ENCODE data around the gene PEF1. TPM values are rescaled to one million over a fixed set of nuclear protein-coding genes. Genes with fewer than 3 reads are reported as not detected.
A peak's percentile ranks its signal among the peaks of the same experiment; 100 is the strongest.

The PEF1 gene
- total RNA-seq, 1 experiment from 2014 or later = 88.4 TPM

DNA sequence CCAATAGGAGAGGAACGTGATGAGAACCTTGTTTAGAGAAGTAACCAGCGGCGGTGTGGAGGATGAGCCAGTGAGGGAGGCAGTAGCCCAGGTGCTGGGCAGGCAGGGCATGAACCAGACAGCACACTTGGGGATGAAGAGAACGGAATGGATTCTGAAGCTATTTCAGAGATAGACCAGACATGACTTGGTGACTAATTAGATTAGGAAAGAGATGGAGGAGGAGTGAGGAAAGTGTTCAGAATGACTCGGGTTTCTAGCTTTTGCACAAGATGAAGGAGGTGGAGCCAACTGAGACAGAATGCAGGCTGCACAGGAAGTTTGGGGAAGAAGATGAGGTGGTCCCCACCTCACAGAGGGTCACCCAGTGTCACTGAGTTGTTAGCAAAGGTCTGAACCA lies 5.1 kb downstream of the PEF1 start:
- no peak overlapping the region for H3K4me2 ChIP-seq (ENCODE audit: low read length)
- H3K9me3 ChIP-seq (ENCODE audit: low read length) = no peaks in the 10 kb centered on the region
- H3F3A ChIP-seq (ENCODE audit: low read length, unreplicated experiment) = no peaks in the 10 kb centered on the region
- no peak overlapping the region for H3K9ac ChIP-seq (ENCODE audit: low read length)
- no peak for DNase-seq
- no peak overlapping the region for H3K4me3 ChIP-seq (ENCODE audit: low read length)
- BruUV-seq (replicated peaks) = no TSS peak
- TF ChIP-seq EZH2 (IDR thresholded peaks at IDR 0.05; ENCODE audit: low read length, unreplicated experiment) (no peak), EZH2phosphoT487 (IDR thresholded peaks at IDR 0.05; ENCODE audit: borderline replicate concordance, low read length) (no peak)
- TF ChIP-seq, protein P1, sequence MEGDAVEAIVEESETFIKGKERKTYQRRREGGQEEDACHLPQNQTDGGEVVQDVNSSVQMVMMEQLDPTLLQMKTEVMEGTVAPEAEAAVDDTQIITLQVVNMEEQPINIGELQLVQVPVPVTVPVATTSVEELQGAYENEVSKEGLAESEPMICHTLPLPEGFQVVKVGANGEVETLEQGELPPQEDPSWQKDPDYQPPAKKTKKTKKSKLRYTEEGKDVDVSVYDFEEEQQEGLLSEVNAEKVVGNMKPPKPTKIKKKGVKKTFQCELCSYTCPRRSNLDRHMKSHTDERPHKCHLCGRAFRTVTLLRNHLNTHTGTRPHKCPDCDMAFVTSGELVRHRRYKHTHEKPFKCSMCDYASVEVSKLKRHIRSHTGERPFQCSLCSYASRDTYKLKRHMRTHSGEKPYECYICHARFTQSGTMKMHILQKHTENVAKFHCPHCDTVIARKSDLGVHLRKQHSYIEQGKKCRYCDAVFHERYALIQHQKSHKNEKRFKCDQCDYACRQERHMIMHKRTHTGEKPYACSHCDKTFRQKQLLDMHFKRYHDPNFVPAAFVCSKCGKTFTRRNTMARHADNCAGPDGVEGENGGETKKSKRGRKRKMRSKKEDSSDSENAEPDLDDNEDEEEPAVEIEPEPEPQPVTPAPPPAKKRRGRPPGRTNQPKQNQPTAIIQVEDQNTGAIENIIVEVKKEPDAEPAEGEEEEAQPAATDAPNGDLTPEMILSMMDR (conservative IDR thresholded peaks at IDR 0.05; ENCODE audit: low read depth, low read length) = no peak
- peaks cover 4% of the 10 kb centered on the region; the same call in 1 of the 2 replicates for H4K20me1 ChIP-seq (ENCODE audit: low read length)
- ChIA-PET POLR2A (ENCODE audit: unreplicated experiment) (interaction anchor here (0.6 kb wide), 1 partner anchor 1488 kb away, joined by 3 read pairs; no protein-coding TSS in a partner anchor), CTCF (no interaction called here)
- peaks cover 91% of the 10 kb centered on the region for H3K79me2 ChIP-seq (ENCODE audit: low read length)
- H3K27me3 ChIP-seq (ENCODE audit: low read length) = no peaks in the 10 kb centered on the region
- H3K4me1 ChIP-seq (ENCODE audit: insufficient read depth, low read length) = peaks cover 8% of the 10 kb centered on the region
- no peak for ATAC-seq
- H3K27ac ChIP-seq (ENCODE audit: low read length) = no peak overlapping the region
- H2AFZ ChIP-seq (ENCODE audit: low read length) = no peak overlapping the region
- no peaks in the 10 kb centered on the region for H3K9me2 ChIP-seq (replicated peaks; ENCODE audit: low read length)
- intact Hi-C loops (cut with micrococcal nuclease) = no loop called here
- H3K36me3 ChIP-seq (ENCODE audit: low read depth, low read length) = no peaks in the 10 kb centered on the region

DNA sequence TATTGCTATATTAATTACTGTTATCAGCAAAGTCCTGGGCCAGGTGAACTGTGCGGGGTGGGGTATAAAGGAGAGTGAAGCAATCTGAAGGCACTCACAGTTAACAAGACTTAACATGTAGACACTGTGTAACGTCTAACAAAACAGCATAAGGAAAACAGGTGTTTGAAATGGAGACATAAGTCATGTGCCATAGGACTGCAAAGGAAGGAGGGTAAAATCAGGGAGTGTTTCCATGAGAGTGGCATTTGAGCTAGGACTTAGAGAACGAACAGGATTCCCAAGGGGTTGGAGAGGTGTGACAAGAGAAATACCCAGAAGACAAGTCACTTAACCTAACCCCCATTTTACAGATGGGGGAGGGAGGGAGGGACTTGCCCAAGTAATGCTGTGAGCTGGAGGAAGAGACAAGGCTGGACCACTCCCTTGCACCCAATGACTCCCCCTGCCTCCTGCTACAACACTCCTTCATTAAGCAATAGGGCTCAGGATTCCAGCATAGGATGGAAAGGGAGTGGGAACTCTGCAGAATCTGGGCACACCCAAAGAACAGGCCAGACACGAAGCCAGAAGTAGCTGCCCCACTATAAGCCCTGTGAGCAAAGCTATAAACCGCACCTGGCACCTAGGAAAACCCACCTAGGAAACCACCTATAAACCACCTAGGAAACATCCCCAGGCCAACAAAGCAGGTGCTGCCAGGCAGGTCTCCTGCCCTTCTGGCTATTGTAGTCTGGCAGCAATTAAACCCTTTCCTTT lies 6.6 kb downstream of the PEF1 start:
- Histone ChIP-seq H3K27me3 (ENCODE audit: low read length) (no peaks in the 10 kb centered on the region), H3K9ac (ENCODE audit: low read length) (no peak overlapping the region), H3K9me3 (ENCODE audit: low read length) (no peaks in the 10 kb centered on the region), H3K4me1 (ENCODE audit: insufficient read depth, low read length) (no peaks in the 10 kb centered on the region; the same call in 1 of the 2 replicates), H4K20me1 (ENCODE audit: low read length) (peaks cover 4% of the 10 kb centered on the region; the same call in 1 of the 2 replicates), H2AFZ (ENCODE audit: low read length) (no peak overlapping the region), H3K9me2 (replicated peaks; ENCODE audit: low read length) (no peaks in the 10 kb centered on the region), H3K4me2 (ENCODE audit: low read length) (no peak overlapping the region), H3K36me3 (ENCODE audit: low read depth, low read length) (0 out of 2 replicates have a peak, but pooled peaks cover under 1% of the 10 kb centered on the region), H3F3A (ENCODE audit: low read length, unreplicated experiment) (no peaks in the 10 kb centered on the region), H3K27ac (ENCODE audit: low read length) (no peak overlapping the region), H3K79me2 (ENCODE audit: low read length) (peaks cover 80% of the 10 kb centered on the region), H3K4me3 (ENCODE audit: low read length) (no peak overlapping the region)
- intact Hi-C loops (cut with micrococcal nuclease) = no loop called here
- ATAC-seq (no peak), DNase-seq (no peak)
- ChIA-PET CTCF (interaction anchor here (0.6 kb wide), 1 partner anchor 107 kb away, joined by 6 read pairs; no protein-coding TSS in a partner anchor), POLR2A (ENCODE audit: unreplicated experiment) (no interaction called here)
- no TSS peak for BruUV-seq (replicated peaks)
- TF ChIP-seq, protein P1 (conservative IDR thresholded peaks at IDR 0.05; ENCODE audit: low read depth, low read length) = no peak
- TF ChIP-seq EZH2 (IDR thresholded peaks at IDR 0.05; ENCODE audit: low read length, unreplicated experiment) = no peak
- TF ChIP-seq EZH2phosphoT487 (IDR thresholded peaks at IDR 0.05; ENCODE audit: borderline replicate concordance, low read length) = no peak

DNA sequence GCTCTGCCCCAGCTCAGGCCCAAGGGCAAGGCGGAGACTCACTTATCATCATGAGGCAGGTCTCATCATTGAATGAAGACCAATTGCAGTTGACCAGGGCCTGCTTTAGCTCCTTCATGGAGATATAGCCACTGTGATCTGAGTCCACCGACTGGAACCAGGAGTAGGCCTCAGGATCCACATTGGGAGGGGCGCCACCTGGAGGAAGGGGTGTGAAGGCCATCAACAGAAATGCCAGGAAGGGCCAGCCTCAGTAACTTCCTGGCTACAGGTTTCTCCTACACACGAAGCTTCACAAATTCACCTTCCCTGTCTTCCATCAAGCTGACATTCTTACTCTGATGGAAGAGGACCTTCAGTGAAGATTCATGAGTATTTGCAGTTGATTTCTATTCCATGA lies 11.6 kb downstream of the PEF1 start:
- DNase-seq = peak; percentile 43
- Histone ChIP-seq H3K9me2 (replicated peaks; ENCODE audit: low read length) (no peaks in the 10 kb centered on the region), H3K27me3 (ENCODE audit: low read length) (no peaks in the 10 kb centered on the region), H3K4me3 (ENCODE audit: low read length) (no peak overlapping the region), H3K79me2 (ENCODE audit: low read length) (peaks cover 32% of the 10 kb centered on the region), H3K9ac (ENCODE audit: low read length) (no peak overlapping the region), H3K4me2 (ENCODE audit: low read length) (no peak overlapping the region), H3K4me1 (ENCODE audit: insufficient read depth, low read length) (no peaks in the 10 kb centered on the region), H3K9me3 (ENCODE audit: low read length) (no peaks in the 10 kb centered on the region), H3K36me3 (ENCODE audit: low read depth, low read length) (peaks cover 18% of the 10 kb centered on the region; the same call in 1 of the 2 replicates), H4K20me1 (ENCODE audit: low read length) (peaks cover 4% of the 10 kb centered on the region; the same call in 1 of the 2 replicates), H2AFZ (ENCODE audit: low read length) (no peak overlapping the region), H3F3A (ENCODE audit: low read length, unreplicated experiment) (no peaks in the 10 kb centered on the region), H3K27ac (ENCODE audit: low read length) (no peak overlapping the region)
- no peak for ATAC-seq
- no peak for TF ChIP-seq EZH2phosphoT487 (IDR thresholded peaks at IDR 0.05; ENCODE audit: borderline replicate concordance, low read length)
- no peak for TF ChIP-seq EZH2 (IDR thresholded peaks at IDR 0.05; ENCODE audit: low read length, unreplicated experiment)
- TF ChIP-seq, protein P1 (conservative IDR thresholded peaks at IDR 0.05; ENCODE audit: low read depth, low read length) = peak; percentile 67
- CTCF ChIA-PET = no interaction called here
- BruUV-seq (replicated peaks) = no TSS peak
- intact Hi-C loops (cut with micrococcal nuclease) = no loop called here
- POLR2A ChIA-PET (ENCODE audit: unreplicated experiment) = no interaction called here
